ENCODE results near the gene GRK2.

Gene GRK2

DNA sequence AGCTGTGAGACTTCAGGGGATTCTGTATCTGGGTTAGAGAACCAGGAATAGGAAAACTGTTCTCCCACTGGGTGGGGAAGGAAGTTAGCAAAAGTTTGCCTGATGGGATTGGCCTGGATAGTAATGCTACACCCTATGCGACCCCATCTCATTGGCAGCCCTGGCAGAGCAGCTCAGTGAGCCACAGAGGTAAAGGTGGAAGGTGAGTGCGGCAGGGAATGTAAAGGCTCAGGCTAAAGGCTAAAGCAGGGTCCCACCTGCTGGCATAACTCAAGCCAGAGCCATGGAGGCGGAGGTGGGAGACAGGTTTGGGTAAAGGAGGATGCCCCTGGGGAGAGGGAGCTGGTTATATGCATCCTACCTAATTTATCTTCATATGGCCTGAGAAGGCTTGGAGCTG is 55.8 kb downstream of the GRK2 start:
- no peak overlapping the region for H3K4me3 ChIP-seq (ENCODE audit: low read depth, low read length)
- no peak for DNase-seq (ENCODE audit: low read depth)
- TF ChIP-seq, protein P1, sequence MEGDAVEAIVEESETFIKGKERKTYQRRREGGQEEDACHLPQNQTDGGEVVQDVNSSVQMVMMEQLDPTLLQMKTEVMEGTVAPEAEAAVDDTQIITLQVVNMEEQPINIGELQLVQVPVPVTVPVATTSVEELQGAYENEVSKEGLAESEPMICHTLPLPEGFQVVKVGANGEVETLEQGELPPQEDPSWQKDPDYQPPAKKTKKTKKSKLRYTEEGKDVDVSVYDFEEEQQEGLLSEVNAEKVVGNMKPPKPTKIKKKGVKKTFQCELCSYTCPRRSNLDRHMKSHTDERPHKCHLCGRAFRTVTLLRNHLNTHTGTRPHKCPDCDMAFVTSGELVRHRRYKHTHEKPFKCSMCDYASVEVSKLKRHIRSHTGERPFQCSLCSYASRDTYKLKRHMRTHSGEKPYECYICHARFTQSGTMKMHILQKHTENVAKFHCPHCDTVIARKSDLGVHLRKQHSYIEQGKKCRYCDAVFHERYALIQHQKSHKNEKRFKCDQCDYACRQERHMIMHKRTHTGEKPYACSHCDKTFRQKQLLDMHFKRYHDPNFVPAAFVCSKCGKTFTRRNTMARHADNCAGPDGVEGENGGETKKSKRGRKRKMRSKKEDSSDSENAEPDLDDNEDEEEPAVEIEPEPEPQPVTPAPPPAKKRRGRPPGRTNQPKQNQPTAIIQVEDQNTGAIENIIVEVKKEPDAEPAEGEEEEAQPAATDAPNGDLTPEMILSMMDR (IDR thresholded peaks at IDR 0.05; ENCODE audit: control insufficient read depth, extremely low read depth, insufficient read depth): no peak

DNA sequence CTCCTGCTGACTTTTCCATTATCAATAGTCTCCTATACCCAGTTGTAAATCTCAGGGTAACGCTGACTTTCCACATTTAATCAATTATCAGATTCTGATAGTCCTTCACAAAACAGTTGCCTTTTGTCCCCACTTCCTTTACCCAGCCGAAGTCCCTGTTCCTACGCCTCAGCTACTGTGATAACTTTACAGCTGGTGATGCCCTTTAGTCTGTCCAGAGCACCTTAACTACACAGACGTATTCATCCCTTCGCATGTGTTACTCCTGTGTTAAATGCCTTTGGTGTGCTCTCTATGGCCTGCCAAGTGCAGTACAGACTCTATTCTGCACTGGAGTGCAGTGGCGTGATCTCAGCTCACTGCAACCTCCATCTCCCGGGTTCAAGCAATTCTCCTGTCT is 57.3 kb downstream of the GRK2 start:
- no peak overlapping the region for H3K4me3 ChIP-seq (ENCODE audit: low read depth, low read length)
- no peak for DNase-seq (ENCODE audit: low read depth)
- TF ChIP-seq, protein P1 (IDR thresholded peaks at IDR 0.05; ENCODE audit: control insufficient read depth, extremely low read depth, insufficient read depth): no peak

DNA sequence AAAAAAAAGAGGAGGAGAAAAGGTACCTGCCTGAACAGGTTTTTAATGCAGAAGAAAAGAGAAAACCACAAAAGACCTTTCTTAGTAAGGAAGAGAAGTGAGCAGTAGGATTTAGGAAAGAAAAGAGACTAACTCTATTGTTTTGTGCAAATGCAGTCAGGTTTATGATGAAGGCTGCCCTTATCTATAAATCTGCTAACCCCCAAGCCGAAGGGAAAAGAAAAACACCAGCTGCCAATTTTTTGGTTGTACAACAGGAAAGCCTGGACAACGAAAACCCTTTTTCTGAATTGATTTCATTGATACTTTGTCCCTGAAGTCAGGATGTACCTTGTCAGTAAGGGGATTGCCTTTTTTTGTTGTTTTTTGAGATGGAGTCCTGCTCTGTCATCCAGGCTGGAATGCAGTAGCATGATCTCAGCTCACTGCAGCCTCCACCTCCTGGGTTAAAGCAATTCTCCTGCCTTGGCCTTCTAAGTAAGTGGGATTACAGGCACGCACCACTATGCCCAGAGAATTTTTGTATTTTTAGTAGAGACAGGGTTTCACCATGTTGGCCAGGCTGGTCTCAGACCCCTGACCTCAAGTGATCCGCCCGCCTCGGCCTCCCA is 65.9 kb downstream of the GRK2 start:
- DNase-seq (ENCODE audit: low read depth): no peak
- H3K4me3 ChIP-seq (ENCODE audit: low read depth, low read length): no peak overlapping the region
- TF ChIP-seq, protein P1 (IDR thresholded peaks at IDR 0.05; ENCODE audit: control insufficient read depth, extremely low read depth, insufficient read depth): no peak

All from LNCaP clone FGC (cell line).